ENCODE data around the gene FAM221A. TPM values are rescaled to one million over a fixed set of nuclear protein-coding genes. Genes with fewer than 3 reads are reported as not detected.
A peak's percentile ranks its signal among the peaks of the same experiment; 100 is the strongest.

Gene FAM221A
- total RNA-seq, 1 experiment from 2014 or later: 23.3 TPM

GRCh38 chr7:23696916-23697441, 17.0 kb downstream of the FAM221A start:
- no peaks in the 10 kb centered on the region for H3K4me1 Mint-ChIP-seq
- peak; percentile 85 for DNase-seq (ENCODE audit: low spot score)
- ChIA-PET CTCF (interaction anchor here (0.6 to 2.8 kb wide), 33 partner anchors 9 to 424 kb away, joined by 3 to 28 read pairs (median 4); partner anchors contain the start of genes CCDC126, FAM221A and STK31), POLR2A (interaction anchor here (0.9 kb wide), 1 partner anchor 639 kb away, joined by 3 read pairs; no protein-coding TSS in a partner anchor)
- peak; percentile 99 for ATAC-seq
- no peaks in the 10 kb centered on the region for H3K27me3 Mint-ChIP-seq (ENCODE audit: low read depth)
- peaks cover 7% of the 10 kb centered on the region; the same call in 1 of the 2 replicates for H3K9me3 Mint-ChIP-seq
- no peak overlapping the region for H3K4me3 Mint-ChIP-seq
- peaks cover 31% of the 10 kb centered on the region for H3K36me3 Mint-ChIP-seq
- H3K27ac Mint-ChIP-seq: no peak overlapping the region
- TF ChIP-seq SOX15 (CRISPR knock-in tag; IDR thresholded peaks at IDR 0.05): no peak
- TF ChIP-seq CTCF (IDR thresholded peaks at IDR 0.05): peak; percentile 86
- TF ChIP-seq E2F1 (CRISPR knock-in tag; IDR thresholded peaks at IDR 0.05): no peak
- TF ChIP-seq CREB1 (CRISPR knock-in tag; IDR thresholded peaks at IDR 0.05): no peak
- no peak for TF ChIP-seq ZNF425 (CRISPR knock-in tag; conservative IDR thresholded peaks at IDR 0.05)
- TF ChIP-seq ZNF416 (CRISPR knock-in tag; IDR thresholded peaks at IDR 0.05): 0 out of 2 replicates have a peak, but pooled peaks have one; percentile 13
- TF ChIP-seq IRF1 (CRISPR knock-in tag; IDR thresholded peaks at IDR 0.05): no peak
- TF ChIP-seq AR (CRISPR knock-in tag; IDR thresholded peaks at IDR 0.05): no peak
- TF ChIP-seq OVOL2 (CRISPR knock-in tag; IDR thresholded peaks at IDR 0.05; ENCODE audit: borderline replicate concordance): no peak
- no peak for TF ChIP-seq ZNF396 (CRISPR knock-in tag; IDR thresholded peaks at IDR 0.05; ENCODE audit: borderline replicate concordance)
- TF ChIP-seq ZNF423 (CRISPR knock-in tag; IDR thresholded peaks at IDR 0.05): peak; percentile 14; the same call in 1 of the 2 replicates
- TF ChIP-seq ZSCAN18 (CRISPR knock-in tag; IDR thresholded peaks at IDR 0.05): 0 out of 2 replicates have a peak, but pooled peaks have one; percentile 44
- TF ChIP-seq ZNF232 (CRISPR knock-in tag; IDR thresholded peaks at IDR 0.05): no peak
- TF ChIP-seq ERG (CRISPR knock-in tag; IDR thresholded peaks at IDR 0.05): no peak
- TF ChIP-seq TEAD4 (CRISPR knock-in tag; IDR thresholded peaks at IDR 0.05): no peak
- TF ChIP-seq STAT6 (CRISPR knock-in tag; conservative IDR thresholded peaks at IDR 0.05; ENCODE audit: low read depth): no peak
- no peak for TF ChIP-seq TCF7 (CRISPR knock-in tag; IDR thresholded peaks at IDR 0.05; ENCODE audit: low read depth)
- TF ChIP-seq KAT7 (CRISPR knock-in tag; IDR thresholded peaks at IDR 0.05; ENCODE audit: borderline replicate concordance): no peak

All from WTC11 (cell line).